GM03348 (cell line): ENCODE measurements around the gene DCDC2.
"Not testable (repeated sequence)": the region's sequence is repeated elsewhere in the genome, so short reads cannot be mapped to it uniquely, and the experiment has no call there.

Experiments used
- DNase-seq: peaks from one replicate; pipeline ENCODE4 v3.0.0; 2012; ENCODE audit warnings: low spot score

DCDC2 gene

GRCh38 chr6:24357336-24358218, at the start of gene DCDC2:
Gene DCDC2, minus strand, starts transcription at chr6:24358059. Its CDS starts 309 bp downstream, at chr6:24357750.
- no peak for DNase-seq

- no peak for DNase-seq
Observed at GRCh38 chr6:24405262-24405661, 47.4 kb upstream of the DCDC2 start.

- no peak for DNase-seq
Observed at GRCh38 chr6:24403501-24403824, 45.6 kb upstream of the DCDC2 start.

GRCh38 chr6:24402697-24403500, 45.0 kb upstream of the DCDC2 start, which contains the start of gene MRS2:
Gene MRS2, plus strand, starts transcription at chr6:24402936. Its CDS starts 111 bp downstream, at chr6:24403047.
- peak; percentile 91 for DNase-seq

GRCh38 chr6:24401458-24401857, 43.6 kb upstream of the DCDC2 start:
- no peak for DNase-seq

GRCh38 chr6:24400045-24401039, 42.5 kb upstream of the DCDC2 start:
- DNase-seq: not testable (repeated sequence)

- DNase-seq: no peak
Observed at GRCh38 chr6:24397631-24398030, 39.8 kb upstream of the DCDC2 start.

GRCh38 chr6:24396824-24397223, 39.0 kb upstream of the DCDC2 start:
- DNase-seq: no peak

GRCh38 chr6:24394780-24395437, 37.0 kb upstream of the DCDC2 start:
- peak; percentile 89 for DNase-seq

GRCh38 chr6:24394061-24394779, 36.4 kb upstream of the DCDC2 start:
- no peak for DNase-seq

- no peak for DNase-seq
Observed at GRCh38 chr6:24391756-24392405, 34.0 kb upstream of the DCDC2 start.

GRCh38 chr6:24391208-24391607, 33.3 kb upstream of the DCDC2 start:
- DNase-seq: no peak

GRCh38 chr6:24387818-24388217, 30.0 kb upstream of the DCDC2 start:
- no peak for DNase-seq

- DNase-seq: no peak
Observed at GRCh38 chr6:24385536-24386269, 27.8 kb upstream of the DCDC2 start.

GRCh38 chr6:24384369-24385130, 26.7 kb upstream of the DCDC2 start:
- DNase-seq: not testable (repeated sequence)

- DNase-seq: not testable (repeated sequence)
Observed at GRCh38 chr6:24382891-24383494, 25.1 kb upstream of the DCDC2 start.

- no peak for DNase-seq
Observed at GRCh38 chr6:24382220-24382540, 24.3 kb upstream of the DCDC2 start.

- no peak for DNase-seq
Observed at GRCh38 chr6:24381476-24382219, 23.8 kb upstream of the DCDC2 start.
